Dedifferentiated amniotic fluid mesenchymal stem cell (primary cell): Measurements from ENCODE around the gene DEFB119.
"Not testable (repeated sequence)": the region's sequence is repeated elsewhere in the genome, so short reads cannot be mapped to it uniquely, and the experiment has no call there.

ENCODE experiments used
- DNase-seq: peaks from one replicate; pipeline ENCODE4 v3.0.0-alpha.2; 2016; ENCODE audit errors: extremely low spot score

Gene DEFB119

GRCh38 chr20:31390490-31390889, at the start of gene DEFB119:
TSS of gene DEFB119 (minus strand) at chr20:31390590. CDS start at chr20:31390483, 107 bp downstream.
- DNase-seq: no peak

GRCh38 chr20:31430568-31431115, 40.3 kb upstream of the DEFB119 start:
- DNase-seq: no peak

- DNase-seq: not testable (repeated sequence)
Measured at GRCh38 chr20:31427576-31427975, 37.2 kb upstream of the DEFB119 start.

GRCh38 chr20:31426891-31427551, 36.6 kb upstream of the DEFB119 start:
- DNase-seq: not testable (repeated sequence)

- DNase-seq: no peak
Measured at GRCh38 chr20:31425797-31426196, 35.4 kb upstream of the DEFB119 start.

- DNase-seq: no peak
Measured at GRCh38 chr20:31418307-31418706, 27.9 kb upstream of the DEFB119 start.

- no peak for DNase-seq
Measured at GRCh38 chr20:31415653-31416052, 25.3 kb upstream of the DEFB119 start.

- no peak for DNase-seq
Measured at GRCh38 chr20:31414381-31414780, 24.0 kb upstream of the DEFB119 start.

- no peak for DNase-seq
Measured at GRCh38 chr20:31410011-31410410, 19.6 kb upstream of the DEFB119 start.

- no peak for DNase-seq
Measured at GRCh38 chr20:31406115-31406514, 15.7 kb upstream of the DEFB119 start, which contains the start of gene DEFB121. TSS of gene DEFB121 (minus strand) at chr20:31406215. CDS start at chr20:31406152, 63 bp downstream.

- no peak for DNase-seq
Measured at GRCh38 chr20:31403886-31404285, 13.5 kb upstream of the DEFB119 start.

GRCh38 chr20:31394900-31395299, 4.5 kb upstream of the DEFB119 start:
- no peak for DNase-seq

GRCh38 chr20:31392836-31393235, 2.4 kb upstream of the DEFB119 start:
- DNase-seq: no peak

GRCh38 chr20:31374346-31374745, 16.0 kb downstream of the DEFB119 start:
- DNase-seq: no peak

- no peak for DNase-seq
Measured at GRCh38 chr20:31368301-31368700, 22.1 kb downstream of the DEFB119 start, which contains the start of gene DEFB118. TSS of gene DEFB118 (plus strand) at chr20:31368601. CDS start at chr20:31368651, 50 bp downstream.

GRCh38 chr20:31364272-31364671, 26.1 kb downstream of the DEFB119 start:
- not testable (repeated sequence) for DNase-seq

GRCh38 chr20:31363295-31363694, 27.1 kb downstream of the DEFB119 start:
- no peak for DNase-seq

- DNase-seq: no peak
Measured at GRCh38 chr20:31355981-31356380, 34.4 kb downstream of the DEFB119 start.

GRCh38 chr20:31341470-31341869, 48.9 kb downstream of the DEFB119 start:
- no peak for DNase-seq

- no peak for DNase-seq
Measured at GRCh38 chr20:31330893-31331292, 59.5 kb downstream of the DEFB119 start.
